Activated CD4-positive, alpha-beta T cell treated with anti-CD3 and anti-CD28 coated beads for 4 hours (primary cell): ENCODE data around the gene MRPL45.

ENCODE experiments used
- DNase-seq, 2 donors: peaks; one replicate each; pipeline ENCODE4 v3.0.0-alpha.2; 2020

Gene MRPL45

DNA sequence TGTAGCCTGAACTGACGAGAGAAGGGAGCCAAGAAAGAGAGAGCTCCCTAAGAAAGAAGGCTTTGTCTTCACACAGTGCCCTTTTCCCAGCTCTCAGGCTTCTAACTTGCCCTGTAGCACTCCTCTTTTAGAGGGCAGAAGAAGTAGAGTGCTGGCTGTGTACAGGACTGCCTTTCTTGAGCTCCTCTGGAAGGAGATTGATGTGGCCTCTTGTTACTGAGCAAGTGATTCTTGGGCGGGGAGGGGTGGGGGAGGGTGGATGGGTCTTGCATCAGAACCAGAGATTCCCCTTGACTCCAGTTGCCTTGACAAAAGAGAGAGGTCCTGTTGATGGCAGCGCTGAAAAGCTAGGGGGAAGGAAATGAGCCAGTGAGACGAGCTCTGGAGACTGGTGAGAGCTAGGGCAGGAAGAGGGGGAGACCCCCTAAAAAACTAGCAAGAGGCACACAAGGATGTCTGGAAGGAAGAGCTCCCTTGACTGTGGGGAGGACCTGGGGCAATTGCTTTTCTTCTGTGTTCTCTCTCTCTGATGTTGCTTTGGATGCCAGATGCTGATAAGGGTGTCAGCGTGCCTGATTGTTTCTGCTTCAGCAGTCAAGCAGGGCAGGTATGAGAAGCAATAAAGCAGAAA, 28.4 kb downstream of the MRPL45 start:
- DNase-seq: no peak

DNA sequence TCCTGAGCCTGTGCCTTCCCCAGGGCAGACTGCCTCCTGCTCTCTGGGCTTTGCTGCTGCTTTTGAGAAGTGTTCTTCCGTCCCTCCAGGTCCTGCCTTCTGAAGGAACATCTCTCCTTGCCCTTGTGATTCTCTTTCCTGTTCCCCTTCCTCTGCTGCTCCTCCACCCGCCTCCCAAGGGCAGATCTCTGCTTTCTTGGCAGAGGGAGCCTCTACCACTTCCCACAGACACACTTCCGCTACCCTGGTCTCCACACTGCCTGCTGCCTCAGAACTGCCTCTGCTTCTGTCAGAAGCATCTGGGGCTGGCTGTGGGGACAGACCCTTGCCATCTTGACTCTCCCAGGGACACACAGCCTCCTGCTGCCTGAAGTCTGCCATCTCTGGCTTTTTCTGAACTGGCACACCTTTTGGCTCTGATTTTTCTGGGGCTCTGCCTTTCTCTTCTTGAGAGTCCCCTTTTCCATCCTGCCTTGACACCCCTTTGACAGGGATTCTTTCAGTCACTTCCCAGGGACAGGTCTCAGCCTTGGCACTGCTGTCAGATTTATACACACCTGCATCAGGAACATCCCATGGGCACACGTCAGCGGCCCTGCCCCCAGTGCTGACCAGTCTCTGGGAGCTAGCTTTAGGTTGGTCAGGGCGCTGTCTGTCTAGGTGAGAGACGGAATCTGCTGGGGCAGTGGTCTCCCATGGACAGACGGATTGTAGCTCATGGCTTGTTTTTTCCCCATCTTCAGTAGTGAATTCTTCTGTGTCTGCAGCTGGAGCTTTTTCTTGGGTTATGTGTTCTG, 30.2 kb downstream of the MRPL45 start:
- no peak for DNase-seq

DNA sequence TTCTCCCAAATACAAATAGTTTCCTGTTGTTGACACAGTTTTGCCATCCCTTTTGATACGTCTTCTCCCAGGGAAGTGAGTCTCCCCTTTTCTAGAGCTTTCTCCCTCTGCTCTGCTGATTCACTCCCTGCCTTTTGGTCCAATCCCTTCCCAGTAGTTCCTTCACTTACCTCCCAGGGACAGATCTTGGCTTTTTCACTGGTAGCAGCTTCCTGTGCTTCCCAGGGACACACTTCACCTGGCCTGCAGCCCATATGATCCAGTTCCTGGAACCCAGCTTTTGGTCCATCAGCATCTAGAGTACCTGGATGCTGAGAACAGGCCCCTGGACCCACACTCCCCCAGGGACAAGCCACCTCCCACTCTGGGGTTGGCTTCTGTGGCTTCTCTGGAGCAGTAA, 31.0 kb downstream of the MRPL45 start:
- no peak for DNase-seq

DNA sequence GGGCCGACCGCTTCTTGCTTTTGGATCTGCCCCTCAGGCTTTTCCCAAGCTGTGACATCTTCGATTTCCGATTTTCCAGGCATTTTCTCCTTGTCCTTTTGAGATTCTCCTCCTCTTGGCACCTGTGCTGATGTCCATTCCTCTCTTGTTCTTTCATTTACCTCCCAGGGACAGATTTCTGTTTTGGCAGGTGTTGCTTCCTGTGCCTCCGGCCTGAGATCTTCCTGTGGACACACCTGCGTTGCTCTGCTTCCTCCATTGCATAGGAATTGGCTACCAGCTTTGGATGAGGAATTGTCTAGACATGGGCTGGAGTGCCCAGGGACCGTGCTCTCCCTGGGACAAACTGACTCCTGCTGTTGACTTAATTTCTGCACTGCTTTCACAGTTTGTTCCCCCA, 31.7 kb downstream of the MRPL45 start:
- DNase-seq: no peak

DNA sequence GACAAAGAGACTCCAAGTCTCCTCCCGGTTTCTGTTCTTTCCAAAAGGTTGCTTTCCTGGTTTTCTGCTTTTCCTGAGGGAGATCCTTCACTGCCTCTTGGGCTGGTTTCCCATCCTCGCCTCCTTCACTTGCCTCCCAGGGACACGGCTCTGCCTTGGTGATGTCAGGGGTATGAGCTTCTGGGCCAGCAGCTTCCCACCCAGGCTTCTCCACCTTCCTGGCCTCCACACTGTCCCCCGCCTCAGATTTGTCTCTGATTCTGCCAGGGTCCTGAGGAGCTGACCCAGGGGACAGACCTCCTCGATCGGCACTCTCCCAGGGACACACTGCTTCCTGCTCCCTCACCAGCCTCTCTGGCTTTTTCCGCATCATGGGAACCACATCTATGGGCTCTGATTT, 32.3 kb downstream of the MRPL45 start:
- DNase-seq: no peak

DNA sequence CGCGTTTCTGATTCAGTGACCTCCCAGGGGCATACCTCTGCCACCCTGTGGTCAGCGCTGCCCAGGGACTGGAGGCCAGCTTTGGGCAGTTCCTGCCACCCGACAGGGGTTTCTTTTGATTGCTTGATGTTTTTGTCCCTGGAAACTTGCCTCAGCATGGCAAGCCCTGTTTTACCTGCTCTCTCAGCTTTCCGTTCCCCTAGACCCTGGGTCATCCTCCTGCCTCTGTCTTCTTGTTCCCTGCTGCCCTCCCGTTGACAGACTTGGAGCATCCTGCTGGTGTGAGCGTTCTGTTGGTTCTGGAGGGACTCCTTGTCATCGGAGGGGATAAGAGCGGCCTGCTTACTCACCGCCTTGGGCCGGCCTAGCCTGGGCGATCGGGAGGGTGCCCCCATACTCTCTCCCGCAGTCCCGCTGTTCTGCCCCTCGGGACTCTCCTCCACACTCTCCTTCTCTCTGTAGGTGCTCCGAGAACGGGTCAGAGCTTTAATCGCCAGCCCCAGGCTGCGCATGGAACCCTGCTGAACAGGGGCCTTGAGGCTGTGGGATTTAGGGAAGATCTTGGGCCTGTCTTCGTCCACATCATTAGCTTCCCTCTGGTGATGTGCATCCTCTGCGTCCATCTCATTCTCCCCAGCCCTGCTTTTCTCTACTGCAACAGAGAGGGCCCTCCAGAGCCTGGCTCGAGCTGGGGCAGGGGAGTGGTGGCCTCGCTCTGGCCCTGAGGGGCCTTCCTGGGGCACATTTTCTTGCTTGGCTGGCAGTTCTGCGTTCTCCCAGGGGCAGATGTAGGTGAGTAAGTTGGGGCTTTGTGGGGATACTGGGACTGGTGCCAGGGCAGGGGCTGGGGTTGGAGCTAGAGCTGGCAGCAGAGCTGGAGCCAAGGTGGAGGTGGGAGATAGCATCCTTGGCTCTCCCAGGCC, 33.1 kb downstream of the MRPL45 start:
- DNase-seq: no peak

DNA sequence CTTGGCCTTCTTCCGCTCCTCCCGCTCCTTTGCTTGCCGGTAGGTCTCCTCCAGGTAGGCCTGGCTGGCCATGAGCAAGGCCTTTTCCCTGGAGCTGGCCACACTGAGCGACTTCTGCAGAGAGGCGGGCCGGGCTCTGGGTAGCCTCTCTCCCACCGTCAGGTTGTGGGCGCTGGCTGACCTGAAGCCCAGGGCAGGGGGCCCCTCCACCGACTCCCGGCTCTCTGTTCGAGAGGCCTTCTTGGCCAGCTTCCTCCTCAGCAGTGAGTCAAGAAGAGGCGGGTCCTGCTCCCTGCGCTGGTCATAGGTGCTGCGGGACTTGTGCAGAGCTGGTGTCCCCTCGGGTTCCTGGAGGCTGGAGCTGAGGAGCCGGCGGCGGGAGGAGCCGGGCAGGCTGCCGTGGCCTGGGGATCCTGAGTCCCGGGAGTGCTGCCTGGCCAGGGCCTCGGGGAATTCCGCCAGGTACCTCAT, 34.0 kb downstream of the MRPL45 start:
- no peak for DNase-seq

DNA sequence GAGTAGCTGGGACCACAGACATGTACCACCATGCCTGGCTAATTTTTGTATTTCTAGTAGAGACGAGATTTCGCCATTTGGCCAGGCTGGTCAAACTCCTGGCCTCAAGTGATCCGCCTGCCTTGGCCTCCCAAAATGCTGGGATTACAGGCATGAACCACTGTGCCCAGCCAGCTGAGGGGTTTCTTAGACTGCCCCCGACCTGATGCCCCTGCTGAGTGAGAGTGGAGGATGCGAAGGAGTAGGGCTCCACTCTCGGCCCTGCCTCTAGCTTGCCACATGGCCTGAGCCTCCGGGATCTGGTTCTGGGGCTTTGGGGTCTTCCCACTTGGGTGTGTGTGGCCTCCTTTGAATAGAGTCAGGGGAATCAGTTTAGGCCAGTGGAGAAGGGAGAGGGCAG, 35.8 kb downstream of the MRPL45 start:
- no peak for DNase-seq

DNA sequence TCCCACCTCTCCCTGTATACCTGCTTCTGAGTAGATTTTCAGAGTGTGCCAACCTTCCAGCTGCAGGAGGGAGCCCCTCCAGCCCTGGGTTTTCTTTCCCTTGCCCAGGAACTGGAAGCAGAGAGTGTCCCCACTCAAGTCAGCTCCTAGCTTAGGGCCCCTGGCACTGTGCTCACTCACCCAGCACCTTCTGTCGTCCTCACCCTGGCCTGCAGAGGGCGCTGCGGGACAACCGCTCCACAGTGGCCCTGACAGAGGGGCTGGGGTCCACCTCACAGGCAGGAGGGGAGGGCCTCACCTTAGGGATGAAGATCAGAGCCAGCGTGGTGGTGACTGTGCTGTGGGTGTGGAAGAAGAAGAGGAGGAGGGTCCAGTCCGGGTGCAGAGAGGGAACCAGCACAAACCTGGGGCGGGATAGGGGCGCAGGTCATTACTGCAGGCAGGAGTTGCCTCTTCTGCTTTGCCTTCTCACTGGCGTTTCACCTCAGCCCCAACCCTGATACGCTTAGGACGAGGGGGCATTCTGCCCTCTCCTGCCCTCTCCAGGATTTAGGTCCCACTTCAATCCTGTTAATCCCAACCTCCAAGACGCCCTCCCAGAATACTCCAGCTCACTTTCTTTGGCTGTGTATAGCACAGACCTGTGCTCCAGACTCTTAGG, 36.8 kb downstream of the MRPL45 start:
- DNase-seq: peak in 1 of 2 donors; percentile 16

DNA sequence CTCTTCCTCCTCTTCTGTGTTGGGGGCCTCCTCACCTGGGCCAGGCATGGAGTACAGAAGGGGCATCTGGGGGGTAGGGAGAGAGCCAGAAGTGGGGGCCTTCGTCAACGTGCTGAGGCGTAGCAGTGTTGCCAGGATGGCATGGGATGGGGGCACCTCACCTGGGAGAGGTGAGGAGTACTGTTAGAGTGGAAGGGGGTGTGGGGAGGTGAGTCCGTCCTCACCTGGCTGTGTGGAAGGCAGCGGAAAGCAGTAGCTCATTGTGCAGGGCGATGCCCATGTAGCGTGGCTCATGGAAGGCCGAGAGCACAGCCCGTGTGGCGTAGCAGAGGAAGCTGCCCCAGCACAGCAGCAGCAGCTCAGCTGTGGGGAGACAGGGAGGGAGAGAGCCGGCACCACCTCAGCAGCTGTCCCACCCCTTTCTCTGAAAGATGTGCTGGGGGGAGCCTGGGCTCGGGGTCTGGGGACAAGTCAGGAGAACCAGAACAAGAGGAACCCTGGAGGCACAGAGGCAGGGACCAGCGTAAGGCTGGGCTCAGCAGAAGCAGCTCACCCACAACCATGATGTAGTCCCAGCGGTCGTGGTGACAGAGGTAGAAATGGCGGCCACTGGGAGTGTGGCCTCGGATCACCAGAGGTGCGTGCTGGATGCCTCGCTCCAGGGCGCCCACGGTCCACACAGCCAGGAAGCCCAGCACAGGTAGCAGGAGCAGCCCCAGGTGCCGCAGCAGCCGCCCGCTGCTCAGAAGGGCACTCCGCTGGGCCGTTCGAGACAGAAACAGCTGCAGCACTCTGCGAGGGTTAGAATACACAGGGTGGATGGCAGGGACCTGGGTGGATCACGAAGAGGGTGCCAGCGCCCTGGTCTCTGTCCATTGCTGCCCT, 37.8 kb downstream of the MRPL45 start:
- DNase-seq: no peak

DNA sequence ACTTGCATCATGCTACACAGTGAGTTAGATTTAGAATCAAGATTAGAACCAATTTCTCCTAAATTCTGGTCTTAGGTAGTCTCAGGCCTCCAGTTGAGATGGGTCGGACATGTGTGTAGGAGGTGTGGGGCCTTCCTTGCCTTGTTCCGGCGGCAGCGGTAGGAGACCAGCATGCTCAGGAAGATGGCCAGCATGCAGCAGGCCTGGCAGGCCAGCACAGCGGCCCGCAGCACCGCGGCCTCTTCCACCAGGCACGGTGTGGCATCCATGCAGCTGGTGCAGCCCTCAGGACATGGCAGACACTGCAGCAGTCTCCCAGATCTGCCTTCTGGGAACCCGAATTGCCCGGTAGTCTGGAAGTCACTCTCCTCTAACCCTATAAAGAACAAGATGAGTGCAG, 39.9 kb downstream of the MRPL45 start:
- DNase-seq: no peak

DNA sequence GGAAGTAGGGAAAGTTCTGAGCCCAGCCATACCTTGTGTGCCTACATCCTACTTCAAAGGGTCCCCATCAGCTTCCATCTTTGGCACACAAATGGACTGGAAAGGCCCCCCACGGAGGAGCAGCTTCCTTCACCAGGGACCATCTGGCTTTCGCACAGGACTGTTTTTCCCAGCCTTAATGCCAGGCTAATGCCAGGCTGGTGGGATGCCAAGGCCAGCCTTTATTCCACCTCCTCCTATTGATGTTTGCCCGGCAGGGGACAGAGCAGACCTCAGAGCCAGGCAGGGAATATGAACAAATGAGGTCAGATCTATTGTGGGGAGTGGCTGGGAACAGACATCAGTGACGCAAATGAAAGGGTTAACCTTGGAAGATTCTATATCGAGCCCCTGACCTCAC, 41.1 kb downstream of the MRPL45 start:
- no peak for DNase-seq

DNA sequence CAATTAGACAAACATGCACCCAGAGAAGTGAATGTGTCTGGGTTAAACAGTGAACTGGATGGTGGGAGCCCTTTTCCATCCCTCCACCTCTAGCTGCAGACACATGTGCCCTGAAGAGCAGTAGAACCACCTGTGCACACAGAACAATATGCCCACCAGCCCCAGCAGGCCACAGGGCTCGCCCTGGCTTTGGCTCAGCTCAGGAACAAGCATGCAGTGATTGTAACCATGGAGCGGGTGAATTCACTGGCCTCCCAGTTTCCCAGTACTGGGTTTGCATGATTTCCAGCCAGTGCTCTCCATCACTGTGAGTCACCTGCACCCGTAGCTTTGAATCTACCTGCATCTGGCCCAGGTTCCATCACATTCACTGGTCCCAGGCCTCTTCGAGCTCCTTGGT, 41.6 kb downstream of the MRPL45 start:
- no peak for DNase-seq

DNA sequence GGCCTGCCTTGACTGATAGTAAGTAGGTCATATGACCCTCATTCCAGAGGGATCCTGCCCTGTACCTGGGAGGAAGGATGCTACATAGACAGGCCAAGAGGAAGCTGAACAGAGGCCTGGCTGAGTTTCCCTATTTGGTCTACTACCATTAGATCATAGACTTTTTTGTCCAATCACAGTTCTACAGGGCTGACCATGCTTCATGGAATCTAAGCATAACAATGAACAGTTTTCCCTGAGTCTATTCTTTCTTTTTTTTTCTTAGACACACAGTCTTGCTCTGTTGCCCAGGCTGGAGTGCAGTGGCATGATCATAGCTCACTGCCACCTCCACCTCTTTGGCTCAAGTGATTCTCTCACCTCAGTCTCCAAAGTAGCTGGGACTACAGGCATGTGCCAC, 42.9 kb downstream of the MRPL45 start:
- DNase-seq: no peak

DNA sequence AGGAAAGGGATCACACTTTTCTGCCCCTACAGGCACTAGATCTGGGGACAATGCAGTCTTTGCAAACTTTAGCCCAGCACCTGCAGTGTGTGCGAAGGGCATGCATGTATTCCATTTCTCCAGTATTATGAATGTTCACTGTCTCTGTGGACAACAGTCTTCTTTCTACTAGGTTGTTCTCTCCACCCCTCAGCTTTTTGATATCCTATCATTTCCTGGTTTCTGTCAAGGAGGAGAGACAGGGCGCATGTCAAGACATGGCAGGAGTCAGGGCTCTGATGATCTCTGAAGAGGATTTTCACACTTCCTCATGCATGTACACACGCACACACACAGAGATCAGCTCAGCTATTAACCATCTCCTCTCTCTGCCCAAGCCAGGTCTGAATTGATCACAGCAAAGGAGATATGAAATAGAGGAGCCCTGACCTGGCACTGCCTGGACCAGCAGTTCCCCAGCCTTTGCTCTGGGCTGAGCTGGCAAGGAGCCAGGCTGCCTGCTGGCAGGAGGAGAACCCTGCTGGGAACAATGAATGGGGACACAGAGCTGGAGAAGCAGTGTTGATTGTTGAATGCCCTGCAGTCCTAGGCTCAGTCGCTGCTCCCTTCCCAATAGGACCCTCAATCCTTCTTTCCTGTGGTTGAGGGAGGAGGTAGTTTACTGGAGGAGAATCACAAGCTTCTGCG, 44.2 kb downstream of the MRPL45 start:
- DNase-seq: no peak

DNA sequence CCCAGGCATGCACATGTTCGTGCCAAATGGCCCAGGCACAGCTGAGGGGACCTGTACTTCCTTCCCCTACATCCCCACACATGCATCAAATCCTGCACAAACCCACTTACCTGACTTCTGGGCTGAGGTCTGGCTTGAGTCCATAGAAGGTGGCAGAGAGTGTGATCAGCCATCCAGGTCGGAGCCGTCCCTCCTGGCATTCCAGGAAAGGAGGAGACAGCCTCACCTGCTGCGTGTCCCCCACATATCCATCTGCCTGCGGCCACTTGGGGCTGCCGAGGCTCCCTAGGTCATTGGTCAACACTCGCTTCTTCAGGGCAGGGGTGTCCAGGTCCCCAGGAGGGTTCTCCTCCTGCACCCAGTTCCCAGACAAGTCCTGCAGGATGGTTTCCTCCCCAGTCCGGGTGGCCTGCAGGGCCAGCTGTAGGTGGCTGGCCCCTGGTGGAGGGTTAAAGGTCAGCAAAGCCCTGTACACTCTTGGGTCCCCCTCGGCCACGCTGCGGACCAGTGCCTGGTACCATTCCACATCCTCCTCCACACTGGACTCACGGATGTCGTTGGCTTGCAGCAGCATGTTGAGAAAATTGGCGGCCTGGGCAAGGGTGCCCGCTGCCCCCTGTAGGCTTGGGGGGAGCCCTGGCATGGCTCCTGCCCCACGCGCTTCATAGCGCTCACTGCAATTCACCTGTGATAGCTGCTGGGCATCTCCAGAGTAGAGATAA, 46.1 kb downstream of the MRPL45 start:
- DNase-seq: no peak

DNA sequence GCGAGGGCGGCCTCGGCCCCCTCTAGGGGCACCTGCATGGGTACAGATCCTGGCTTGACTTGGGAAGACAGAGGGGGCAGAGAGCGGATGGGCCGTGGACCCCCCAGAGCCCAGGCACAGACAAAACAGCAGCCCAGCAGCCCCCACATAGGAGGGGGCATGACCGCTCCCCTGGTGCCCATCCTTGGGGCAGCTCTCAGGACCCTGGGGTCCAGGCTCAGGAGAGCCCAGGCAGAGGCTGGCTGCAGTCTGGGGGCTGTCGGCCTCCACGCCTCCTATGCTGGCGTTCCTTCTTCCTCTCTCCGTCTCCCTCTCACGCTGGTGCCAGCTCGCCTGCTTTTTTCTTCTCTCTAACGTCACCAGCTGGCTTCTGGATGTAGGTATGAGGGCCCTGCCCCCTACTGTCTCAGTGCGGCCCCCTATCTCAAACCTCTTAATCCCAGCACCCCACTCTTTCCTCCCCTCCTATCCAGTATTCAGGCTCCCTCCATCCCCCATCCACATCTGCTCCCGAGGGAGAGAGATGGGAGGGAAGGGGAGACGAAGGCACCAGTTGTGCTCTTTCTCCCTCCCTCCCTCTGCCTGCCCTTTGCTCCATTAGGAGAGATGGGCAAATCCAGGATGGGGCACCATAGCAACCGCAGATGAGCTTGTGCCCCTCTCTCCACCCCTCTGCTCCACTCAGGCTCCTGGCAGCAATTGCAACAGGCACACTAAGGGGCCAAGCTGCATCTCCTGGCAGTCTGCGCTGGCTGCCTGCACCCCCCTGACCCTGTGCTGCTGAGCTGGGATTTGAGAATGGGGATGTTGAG, 46.8 kb downstream of the MRPL45 start, which contains the start of gene GPR179:
GPR179 (minus strand) TSS at position 349 of the 812 bp plus-strand sequence; CDS start at position 182, 167 bp downstream.
- no peak for DNase-seq

DNA sequence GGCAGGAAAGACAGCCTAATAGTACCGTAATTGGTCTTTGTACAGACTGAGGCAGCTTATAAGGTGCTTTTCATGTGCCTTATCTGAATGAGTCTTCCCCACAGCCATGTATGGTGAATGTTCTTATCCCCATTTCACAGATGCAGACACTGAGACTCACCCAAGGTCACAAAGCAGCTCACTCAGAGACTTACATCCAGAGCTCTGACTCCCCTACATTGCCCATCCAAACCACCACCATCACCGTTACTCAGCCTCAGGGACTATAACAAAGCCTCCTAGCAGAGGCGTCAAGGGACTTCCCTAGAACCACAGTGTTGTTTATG, 47.4 kb downstream of the MRPL45 start:
- no peak for DNase-seq

DNA sequence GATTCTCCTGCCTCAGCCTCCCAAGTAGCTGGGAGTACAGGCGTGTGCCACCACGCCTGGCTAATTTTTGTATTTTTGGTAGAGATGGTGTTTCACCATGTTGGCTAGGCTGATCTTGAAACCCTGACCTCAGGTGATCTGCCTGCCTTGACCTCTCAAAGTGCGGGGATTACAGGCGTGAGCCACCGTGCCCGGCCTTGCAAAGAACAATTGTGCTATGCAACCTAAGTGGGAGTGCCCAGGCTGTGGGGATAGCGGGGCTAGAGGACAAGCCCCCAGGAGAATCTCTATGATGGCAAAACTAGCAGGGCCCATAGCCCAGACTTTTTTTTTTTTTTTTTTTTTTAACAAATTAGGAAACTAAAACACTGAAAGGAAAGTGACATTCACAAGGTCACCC, 48.8 kb downstream of the MRPL45 start:
- DNase-seq: no peak
